GM15510 (cell line): ENCODE data around the gene ABHD2.

Experiments used
- POLR2A ChIP-seq: IDR thresholded peaks from 3 replicates; pipeline ENCODE4 v1.6.1; 2011; ENCODE audit warnings: borderline replicate concordance; ENCODE audit not compliant: insufficient read length; ENCODE audit errors: extremely low read depth

Gene ABHD2

GRCh38 chr15:89177116-89177515, 88.9 kb downstream of the ABHD2 start:
- TF ChIP-seq POLR2A, result no peak

GRCh38 chr15:89177633-89178306, 89.5 kb downstream of the ABHD2 start:
- TF ChIP-seq POLR2A, result no peak

- no peak for TF ChIP-seq POLR2A
Measured at GRCh38 chr15:89178307-89178977, 90.2 kb downstream of the ABHD2 start.

GRCh38 chr15:89179966-89180875, 92.0 kb downstream of the ABHD2 start:
- no peak for TF ChIP-seq POLR2A

- TF ChIP-seq POLR2A, result no peak
Measured at GRCh38 chr15:89184357-89184756, 96.1 kb downstream of the ABHD2 start.

- no peak for TF ChIP-seq POLR2A
Measured at GRCh38 chr15:89184886-89185526, 96.8 kb downstream of the ABHD2 start.

- no peak for TF ChIP-seq POLR2A
Measured at GRCh38 chr15:89186803-89187202, 98.5 kb downstream of the ABHD2 start.

- no peak for TF ChIP-seq POLR2A
Measured at GRCh38 chr15:89187301-89187985, 99.2 kb downstream of the ABHD2 start.

- no peak for TF ChIP-seq POLR2A
Measured at GRCh38 chr15:89187986-89188514, 99.8 kb downstream of the ABHD2 start.

GRCh38 chr15:89192136-89192535, 103.9 kb downstream of the ABHD2 start:
- TF ChIP-seq POLR2A, result no peak

GRCh38 chr15:89192766-89193165, 104.5 kb downstream of the ABHD2 start:
- no peak for TF ChIP-seq POLR2A

GRCh38 chr15:89194608-89195007, 106.4 kb downstream of the ABHD2 start:
- no peak for TF ChIP-seq POLR2A

- TF ChIP-seq POLR2A, result no peak
Measured at GRCh38 chr15:89195836-89196235, 107.6 kb downstream of the ABHD2 start.

- no peak for TF ChIP-seq POLR2A
Measured at GRCh38 chr15:89196241-89196640, 108.0 kb downstream of the ABHD2 start.
